Fibroblast of lung (primary cell): ENCODE results near the gene GLCCI1.

Experiments
- EZH2 ChIP-seq: IDR thresholded peaks from 2 replicates; pipeline ENCODE4 v1.5.1; 2012; ENCODE audit warnings: low read length, control low read depth, mild to moderate bottlenecking; ENCODE audit errors: missing control alignments
- TF ChIP-seq, protein P1 (sequence below), 2 donors: IDR thresholded peaks in 1 of 2; conservative IDR thresholded peaks in 1 of 2; 1 replicate in 1 of 2; 2 replicates in 1 of 2; pipeline ENCODE4 v1.5.1; 2011 to 2012; ENCODE audit warnings: low read length in 2 of 2, control low read depth in 1 of 2, inconsistent platforms in 1 of 2, low read depth in 1 of 2, mild to moderate bottlenecking in 1 of 2

DNA sequence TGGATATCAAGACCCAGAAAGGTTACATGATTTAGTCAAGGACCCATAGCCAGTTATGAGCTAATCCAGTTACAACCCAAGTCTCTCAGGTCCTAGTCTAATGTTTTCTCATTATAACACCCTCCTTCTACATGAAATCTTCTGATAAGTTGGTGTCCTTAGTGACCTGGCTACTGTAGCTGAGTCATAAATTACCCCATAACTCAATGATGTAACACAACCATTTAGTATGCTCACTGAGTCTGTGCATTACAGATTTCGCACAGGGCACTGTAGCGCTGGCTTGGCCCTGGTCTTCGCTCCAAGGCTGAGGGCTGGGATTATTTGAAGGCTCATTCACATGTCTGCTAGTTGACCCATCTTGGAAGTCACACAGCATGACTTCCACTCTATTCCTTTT, 36.0 kb upstream of the GLCCI1 start:
- no peak for TF ChIP-seq EZH2
- TF ChIP-seq, protein P1, sequence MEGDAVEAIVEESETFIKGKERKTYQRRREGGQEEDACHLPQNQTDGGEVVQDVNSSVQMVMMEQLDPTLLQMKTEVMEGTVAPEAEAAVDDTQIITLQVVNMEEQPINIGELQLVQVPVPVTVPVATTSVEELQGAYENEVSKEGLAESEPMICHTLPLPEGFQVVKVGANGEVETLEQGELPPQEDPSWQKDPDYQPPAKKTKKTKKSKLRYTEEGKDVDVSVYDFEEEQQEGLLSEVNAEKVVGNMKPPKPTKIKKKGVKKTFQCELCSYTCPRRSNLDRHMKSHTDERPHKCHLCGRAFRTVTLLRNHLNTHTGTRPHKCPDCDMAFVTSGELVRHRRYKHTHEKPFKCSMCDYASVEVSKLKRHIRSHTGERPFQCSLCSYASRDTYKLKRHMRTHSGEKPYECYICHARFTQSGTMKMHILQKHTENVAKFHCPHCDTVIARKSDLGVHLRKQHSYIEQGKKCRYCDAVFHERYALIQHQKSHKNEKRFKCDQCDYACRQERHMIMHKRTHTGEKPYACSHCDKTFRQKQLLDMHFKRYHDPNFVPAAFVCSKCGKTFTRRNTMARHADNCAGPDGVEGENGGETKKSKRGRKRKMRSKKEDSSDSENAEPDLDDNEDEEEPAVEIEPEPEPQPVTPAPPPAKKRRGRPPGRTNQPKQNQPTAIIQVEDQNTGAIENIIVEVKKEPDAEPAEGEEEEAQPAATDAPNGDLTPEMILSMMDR (conservative IDR thresholded peaks at IDR 0.05 in 1 of 2, IDR thresholded peaks at IDR 0.05 in 1 of 2; ENCODE audit: low read depth in 1 of 2, low read length in 2 of 2) = no peak
